Esophagus muscularis mucosa (tissue), 4 donors: ENCODE measurements around the gene HAUS6.

Experiments
- EP300 ChIP-seq: sonication (generic); formaldehyde crosslinking; IDR thresholded peaks from one replicate; pipeline ENCODE4 v1.6.1; 2017; ENCODE audit warnings: antibody characterized with exemption
- POLR2A ChIP-seq: fragments of 450-650 bp; IDR thresholded peaks from one replicate; pipeline ENCODE4 v1.6.1; 2017; ENCODE audit warnings: antibody characterized with exemption, moderate library complexity, mild to moderate bottlenecking, low read depth
- TF ChIP-seq, protein P1 (sequence below), 3 experiments: fragments of 200-600 bp in 2 of 3; fragments of 450-650 bp in 1 of 3; sonication (generic) in 2 of 3; IDR thresholded peaks; one replicate each; pipeline ENCODE4 v1.5.1; 2017 to 2019; ENCODE audit warnings: antibody characterized with exemption in 3 of 3, mild to moderate bottlenecking in 2 of 3, moderate library complexity in 1 of 3

DNA sequence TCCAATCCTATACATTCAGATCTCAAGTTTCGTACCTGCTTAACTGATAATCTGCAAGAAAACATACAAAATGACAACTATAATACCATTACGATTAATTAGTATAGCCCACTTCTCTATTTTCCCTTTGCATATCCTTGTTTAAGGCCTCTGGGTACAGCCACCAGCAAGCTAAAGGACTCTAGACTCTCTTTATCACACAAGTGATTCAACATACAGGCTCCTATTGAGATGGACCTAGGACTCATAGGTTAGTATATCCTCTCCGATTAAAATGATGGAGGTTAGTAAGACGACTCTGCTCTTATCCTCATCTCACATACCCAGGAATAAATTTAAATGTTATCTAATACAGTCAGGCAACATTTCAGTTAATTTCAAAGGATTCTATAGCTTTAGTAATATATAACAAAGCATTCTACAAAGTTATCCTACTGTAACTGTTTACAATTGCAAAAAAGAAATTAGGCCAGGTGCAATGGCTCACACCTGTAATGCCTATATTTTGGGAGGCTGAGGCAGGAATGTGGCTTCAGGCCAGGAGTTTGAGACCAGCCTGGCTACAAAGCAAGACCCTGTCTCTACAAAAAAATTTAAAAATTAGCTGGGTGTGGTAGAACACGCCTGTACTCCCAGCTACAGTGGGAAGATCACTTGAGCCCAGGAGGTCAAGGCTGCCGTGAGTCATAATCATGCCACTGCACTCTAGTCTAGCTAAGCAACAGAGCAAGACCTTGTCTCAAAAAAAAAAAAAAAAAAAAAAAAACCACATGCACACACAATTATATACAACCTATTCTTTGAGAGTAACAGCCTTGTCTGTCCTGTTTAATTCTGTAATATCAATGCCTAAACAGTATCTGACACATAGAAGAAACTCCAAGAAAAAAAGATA lies 15.4 kb downstream of the HAUS6 start:
- TF ChIP-seq, protein P1, sequence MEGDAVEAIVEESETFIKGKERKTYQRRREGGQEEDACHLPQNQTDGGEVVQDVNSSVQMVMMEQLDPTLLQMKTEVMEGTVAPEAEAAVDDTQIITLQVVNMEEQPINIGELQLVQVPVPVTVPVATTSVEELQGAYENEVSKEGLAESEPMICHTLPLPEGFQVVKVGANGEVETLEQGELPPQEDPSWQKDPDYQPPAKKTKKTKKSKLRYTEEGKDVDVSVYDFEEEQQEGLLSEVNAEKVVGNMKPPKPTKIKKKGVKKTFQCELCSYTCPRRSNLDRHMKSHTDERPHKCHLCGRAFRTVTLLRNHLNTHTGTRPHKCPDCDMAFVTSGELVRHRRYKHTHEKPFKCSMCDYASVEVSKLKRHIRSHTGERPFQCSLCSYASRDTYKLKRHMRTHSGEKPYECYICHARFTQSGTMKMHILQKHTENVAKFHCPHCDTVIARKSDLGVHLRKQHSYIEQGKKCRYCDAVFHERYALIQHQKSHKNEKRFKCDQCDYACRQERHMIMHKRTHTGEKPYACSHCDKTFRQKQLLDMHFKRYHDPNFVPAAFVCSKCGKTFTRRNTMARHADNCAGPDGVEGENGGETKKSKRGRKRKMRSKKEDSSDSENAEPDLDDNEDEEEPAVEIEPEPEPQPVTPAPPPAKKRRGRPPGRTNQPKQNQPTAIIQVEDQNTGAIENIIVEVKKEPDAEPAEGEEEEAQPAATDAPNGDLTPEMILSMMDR (IDR thresholded peaks at IDR 0.05), result no peak
- TF ChIP-seq EP300 (no peak), POLR2A (no peak)
